Mesendoderm (in vitro differentiated cells): ENCODE measurements around the gene TAOK1.

ENCODE experiments used
- DNase-seq: peaks from one replicate; pipeline ENCODE4 v3.0.0; 2013
- H2AK5ac ChIP-seq: 2 replicates; pipeline ENCODE4 v1.6.1; 2013; ENCODE audit warnings: low read length, inconsistent platforms
- H2BK120ac ChIP-seq: 2 replicates; pipeline ENCODE4 v1.6.1; 2013; ENCODE audit warnings: low read depth, mild to moderate bottlenecking, low read length, moderate library complexity, mixed read lengths
- H2BK15ac ChIP-seq: replicated peaks from 2 replicates; pipeline ENCODE4 v1.6.1; 2013; ENCODE audit warnings: low read depth, mild to moderate bottlenecking, moderate library complexity
- H2BK5ac ChIP-seq: 2 replicates; pipeline ENCODE4 v1.6.1; 2013; ENCODE audit warnings: low read length, inconsistent platforms
- H3K18ac ChIP-seq: 2 replicates; pipeline ENCODE4 v1.6.1; 2013; ENCODE audit warnings: mild to moderate bottlenecking, low read length, mixed read lengths
- H3K23ac ChIP-seq: one replicate; pipeline ENCODE4 v1.6.1; 2013; ENCODE audit warnings: low read length
- H3K27ac ChIP-seq: 2 replicates; pipeline ENCODE4 v1.5.1; 2013; ENCODE audit warnings: low read depth, mild to moderate bottlenecking, inconsistent platforms, low read length, moderate library complexity
- H3K27me3 ChIP-seq: 2 replicates; pipeline ENCODE4 v1.6.1; 2013; ENCODE audit warnings: low read length, control low read depth, mild to moderate bottlenecking, inconsistent platforms; ENCODE audit not compliant: insufficient read depth, poor library complexity
- H3K36me3 ChIP-seq: 2 replicates; pipeline ENCODE4 v1.6.1; 2013; ENCODE audit warnings: low read length, inconsistent platforms; ENCODE audit not compliant: control insufficient read depth, insufficient read depth
- H3K4ac ChIP-seq: one replicate; pipeline ENCODE4 v1.6.1; 2013; ENCODE audit warnings: low read depth, mild to moderate bottlenecking, low read length, moderate library complexity
- H3K4me1 ChIP-seq: 2 replicates; pipeline ENCODE4 v1.6.1; 2013; ENCODE audit warnings: low read depth, low read length, inconsistent platforms; ENCODE audit not compliant: control insufficient read depth
- H3K4me2 ChIP-seq: 2 replicates; pipeline ENCODE4 v1.6.1; 2013; ENCODE audit warnings: low read length
- H3K4me3 ChIP-seq: 2 replicates; pipeline ENCODE4 v1.5.1; 2013; ENCODE audit warnings: mild to moderate bottlenecking, low read length
- H3K56ac ChIP-seq: one replicate; pipeline ENCODE4 v1.6.1; 2013; ENCODE audit warnings: low read length
- H3K79me1 ChIP-seq: 2 replicates; pipeline ENCODE4 v1.6.1; 2013; ENCODE audit warnings: low read length, inconsistent platforms
- H3K79me2 ChIP-seq: 2 replicates; pipeline ENCODE4 v1.6.1; 2013; ENCODE audit warnings: mild to moderate bottlenecking, low read length; ENCODE audit not compliant: control insufficient read depth, insufficient read depth
- H3K9ac ChIP-seq: 2 replicates; pipeline ENCODE4 v1.6.1; 2013; ENCODE audit warnings: low read length, inconsistent platforms
- H4K5ac ChIP-seq: one replicate; pipeline ENCODE4 v1.6.1; 2013; ENCODE audit warnings: low read length
- H4K8ac ChIP-seq: one replicate; pipeline ENCODE4 v1.6.1; 2013; ENCODE audit warnings: low read depth, mild to moderate bottlenecking, control low read depth, low read length, moderate library complexity
- WGBS: extraction: QIAGEN DNeasy Blood & Tissue Kit; methylation state at CpG from one replicate; pipeline ENCODE4 v1.1.7; 2013; ENCODE audit warnings: low lambda C conversion rate, missing lambda C conversion rate; ENCODE audit not compliant: insufficient coverage; ENCODE audit errors: extremely low coverage; 5-methylcytosine and 5-hydroxymethylcytosine counted together

The TAOK1 gene

DNA sequence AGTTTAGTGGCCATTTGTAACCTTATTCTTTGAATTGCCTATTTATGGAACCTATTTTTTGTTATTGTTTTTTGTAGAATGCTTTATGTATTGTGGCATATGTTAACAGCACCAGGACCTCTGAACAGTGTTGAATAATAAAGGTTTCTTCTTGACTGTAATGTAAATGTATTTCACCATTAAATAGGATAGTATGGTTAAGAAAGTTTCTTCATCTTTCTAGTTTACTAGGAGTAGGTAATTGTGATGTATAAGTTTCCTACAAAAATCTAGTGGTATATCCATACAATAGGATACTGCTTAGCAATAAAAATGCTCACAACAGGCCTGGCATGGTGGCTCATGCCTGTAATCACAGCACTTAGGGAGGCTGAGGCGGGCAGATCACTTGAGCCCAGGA is 52.3 kb downstream of the TAOK1 start:
- no peak for DNase-seq
- Histone ChIP-seq H3K4me2 (no peak overlapping the region), H3K56ac (no peak overlapping the region), H2AK5ac (no peak overlapping the region), H3K79me1 (peaks cover 5% of the 10 kb centered on the region), H3K36me3 (no peaks in the 10 kb centered on the region), H3K18ac (no peak overlapping the region), H3K9ac (no peak overlapping the region), H2BK5ac (no peak overlapping the region), H4K5ac (no peak overlapping the region), H3K23ac (no peak overlapping the region), H4K8ac (no peak overlapping the region), H2BK120ac (no peak overlapping the region), H3K27ac (no peak overlapping the region), H3K27me3 (no peaks in the 10 kb centered on the region), H3K4me3 (no peak overlapping the region), H2BK15ac (no peak overlapping the region), H3K79me2 (peaks cover 26% of the 10 kb centered on the region), H3K4ac (no peak overlapping the region), H3K4me1 (no peaks in the 10 kb centered on the region)
- no CpG with 5 or more reads among the region's 1 CpG for WGBS

DNA sequence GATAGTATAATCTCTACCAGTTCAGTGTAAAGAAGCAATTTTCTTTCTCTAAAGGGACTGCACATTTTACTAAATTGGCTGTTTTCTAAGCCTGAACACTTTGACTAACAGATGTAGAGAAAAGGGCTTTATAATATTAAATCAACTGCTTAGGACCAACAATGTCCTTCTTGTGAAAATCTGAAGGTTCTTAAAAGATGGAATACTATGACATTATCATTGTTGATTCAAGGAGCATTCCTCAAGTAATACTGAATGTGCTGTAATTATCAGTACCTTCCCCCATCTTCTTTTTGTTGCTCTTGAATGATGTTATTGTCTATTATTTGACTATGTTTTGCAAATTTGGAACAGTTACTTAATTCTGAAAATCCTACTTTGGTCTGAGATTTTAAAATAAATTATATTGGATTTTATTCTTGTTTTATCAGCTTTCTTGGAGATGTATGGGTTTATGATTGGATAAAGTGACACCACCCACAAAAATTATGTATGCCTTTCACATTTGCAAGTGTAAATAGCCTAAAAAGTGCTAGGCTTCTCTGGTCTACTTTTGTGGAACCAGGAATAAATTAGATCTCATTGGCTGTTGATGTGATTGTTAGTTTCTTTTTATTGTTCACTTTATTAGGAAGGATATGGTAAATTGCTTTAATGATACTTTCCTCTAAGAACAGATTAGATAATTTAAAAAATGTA is 53.0 kb downstream of the TAOK1 start:
- no peak overlapping the region for H3K9ac ChIP-seq
- no peak overlapping the region for H2BK120ac ChIP-seq
- no peak overlapping the region for H3K4ac ChIP-seq
- H3K79me2 ChIP-seq: peaks cover 26% of the 10 kb centered on the region
- H3K4me3 ChIP-seq: no peak overlapping the region
- H3K4me2 ChIP-seq: no peak overlapping the region
- no peak overlapping the region for H2BK15ac ChIP-seq
- no peak overlapping the region for H2AK5ac ChIP-seq
- H3K18ac ChIP-seq: no peak overlapping the region
- H3K23ac ChIP-seq: no peak overlapping the region
- H3K56ac ChIP-seq: no peak overlapping the region
- H4K5ac ChIP-seq: no peak overlapping the region
- no peak for DNase-seq
- no peak overlapping the region for H4K8ac ChIP-seq
- H2BK5ac ChIP-seq: no peak overlapping the region
- H3K4me1 ChIP-seq: no peaks in the 10 kb centered on the region
- H3K79me1 ChIP-seq: peaks cover 5% of the 10 kb centered on the region
- no peaks in the 10 kb centered on the region for H3K27me3 ChIP-seq
- no peak overlapping the region for H3K27ac ChIP-seq
- H3K36me3 ChIP-seq: no peaks in the 10 kb centered on the region

DNA sequence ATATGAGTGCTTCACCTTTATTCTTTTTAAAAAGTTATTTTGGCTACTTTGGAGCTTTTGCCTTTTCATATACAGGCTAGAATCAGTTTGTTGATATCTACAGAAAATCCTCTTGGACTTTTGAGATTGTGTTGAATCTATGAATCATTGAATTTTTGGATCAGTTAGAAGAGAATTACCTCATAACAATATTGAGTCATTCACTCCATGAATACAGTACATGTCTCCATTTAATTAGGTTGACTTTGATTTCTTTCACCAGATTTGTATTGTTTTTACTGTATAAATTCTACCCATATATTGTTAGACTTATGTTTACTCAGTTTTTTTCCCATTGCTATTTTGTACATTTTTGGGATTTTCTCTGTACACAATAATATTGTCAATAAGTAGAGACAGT is 54.4 kb downstream of the TAOK1 start:
- Histone ChIP-seq H3K79me2 (peaks cover 22% of the 10 kb centered on the region), H2BK15ac (no peak overlapping the region), H3K79me1 (peaks cover 2% of the 10 kb centered on the region), H3K4me1 (no peaks in the 10 kb centered on the region), H3K27ac (no peak overlapping the region), H2BK120ac (no peak overlapping the region), H3K18ac (no peak overlapping the region), H4K5ac (no peak overlapping the region), H4K8ac (no peak overlapping the region), H3K56ac (no peak overlapping the region), H2BK5ac (no peak overlapping the region), H3K4me3 (no peak overlapping the region), H3K36me3 (no peaks in the 10 kb centered on the region), H3K4ac (no peak overlapping the region), H3K4me2 (no peak overlapping the region), H3K9ac (no peak overlapping the region), H3K27me3 (no peaks in the 10 kb centered on the region), H2AK5ac (no peak overlapping the region), H3K23ac (no peak overlapping the region)
- no peak for DNase-seq

DNA sequence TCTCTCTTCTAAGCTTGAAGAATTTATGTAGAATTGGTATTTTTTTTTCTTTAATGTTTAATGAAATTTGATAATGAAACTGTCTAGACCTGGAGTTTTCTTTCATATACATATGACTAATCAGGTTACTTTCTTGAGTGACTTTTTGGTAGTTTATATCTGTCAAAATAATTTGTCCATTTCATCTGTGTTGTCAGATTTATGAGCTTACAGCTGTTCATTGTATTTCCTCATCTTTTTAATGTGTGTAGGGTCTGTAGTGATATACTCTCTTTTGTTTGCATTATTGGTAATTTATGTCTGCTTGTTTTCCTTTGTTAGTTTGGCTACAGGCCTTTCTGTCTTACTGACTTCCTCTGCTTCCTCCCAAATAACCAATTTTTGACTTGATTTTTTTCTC is 55.7 kb downstream of the TAOK1 start:
- H3K9ac ChIP-seq: no peak overlapping the region
- no peak overlapping the region for H3K27ac ChIP-seq
- no peak overlapping the region for H2BK15ac ChIP-seq
- no peak overlapping the region for H3K56ac ChIP-seq
- no peak overlapping the region for H3K4ac ChIP-seq
- H3K79me2 ChIP-seq: peaks cover 28% of the 10 kb centered on the region
- no peaks in the 10 kb centered on the region for H3K4me1 ChIP-seq
- H4K8ac ChIP-seq: no peak overlapping the region
- H3K23ac ChIP-seq: no peak overlapping the region
- no peak for DNase-seq
- H3K4me2 ChIP-seq: no peak overlapping the region
- H3K79me1 ChIP-seq: peaks cover 4% of the 10 kb centered on the region
- H2BK120ac ChIP-seq: no peak overlapping the region
- no peak overlapping the region for H3K4me3 ChIP-seq
- H2AK5ac ChIP-seq: no peak overlapping the region
- no peaks in the 10 kb centered on the region for H3K36me3 ChIP-seq
- no peak overlapping the region for H2BK5ac ChIP-seq
- no peak overlapping the region for H3K18ac ChIP-seq
- no peaks in the 10 kb centered on the region for H3K27me3 ChIP-seq
- no peak overlapping the region for H4K5ac ChIP-seq

DNA sequence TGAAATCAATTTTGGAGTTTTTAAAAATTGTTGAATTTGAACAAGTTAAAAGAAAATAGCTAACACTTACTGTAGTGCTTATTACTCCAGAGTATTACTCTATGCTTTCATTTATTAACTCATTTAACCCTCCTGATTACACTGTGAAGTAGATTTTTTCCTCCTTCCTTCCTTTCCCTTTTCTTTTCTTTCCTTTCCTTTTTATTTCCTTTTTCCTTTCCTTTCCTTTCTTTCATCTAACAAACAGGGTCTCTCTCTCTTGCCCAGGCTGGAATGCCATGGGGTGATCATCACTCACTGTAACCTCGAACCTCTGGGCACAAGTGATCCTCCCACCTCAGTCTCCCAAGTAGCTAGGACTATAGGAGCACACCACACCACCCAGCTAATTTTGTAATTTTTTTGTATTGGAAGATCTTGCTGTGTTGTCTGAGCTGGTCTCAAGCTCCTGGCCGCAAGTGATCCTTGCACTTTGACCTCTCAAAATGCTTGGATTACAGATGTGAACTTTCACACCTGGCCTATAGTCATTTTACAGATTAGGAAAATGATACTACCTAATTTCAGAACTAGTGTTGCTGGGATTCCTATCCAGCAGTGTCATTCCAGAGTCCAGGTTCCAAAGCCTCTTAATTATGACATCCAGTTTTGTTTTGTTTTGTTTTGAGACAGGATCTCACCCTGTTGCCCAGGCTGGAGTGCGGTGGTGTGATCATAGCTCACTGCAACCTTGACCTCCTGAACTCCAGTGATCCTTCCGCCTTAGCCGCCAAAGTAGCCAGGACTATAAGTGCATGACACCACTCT is 59.9 kb downstream of the TAOK1 start:
- H3K4me1 ChIP-seq: no peaks in the 10 kb centered on the region
- H3K36me3 ChIP-seq: no peaks in the 10 kb centered on the region
- no peak overlapping the region for H3K27ac ChIP-seq
- no peak overlapping the region for H3K4me2 ChIP-seq
- H2BK120ac ChIP-seq: no peak overlapping the region
- H4K8ac ChIP-seq: no peak overlapping the region
- no peak overlapping the region for H2BK5ac ChIP-seq
- no peak for DNase-seq
- H3K56ac ChIP-seq: no peak overlapping the region
- peaks cover 22% of the 10 kb centered on the region for H3K79me2 ChIP-seq
- no peak overlapping the region for H2BK15ac ChIP-seq
- H3K27me3 ChIP-seq: no peaks in the 10 kb centered on the region
- H2AK5ac ChIP-seq: no peak overlapping the region
- H3K4ac ChIP-seq: no peak overlapping the region
- H3K18ac ChIP-seq: no peak overlapping the region
- WGBS: no CpG with 5 or more reads among the region's 5 CpGs
- H4K5ac ChIP-seq: no peak overlapping the region
- no peak overlapping the region for H3K4me3 ChIP-seq
- no peak overlapping the region for H3K23ac ChIP-seq
- no peak overlapping the region for H3K9ac ChIP-seq
- peaks cover 5% of the 10 kb centered on the region for H3K79me1 ChIP-seq
